H9 (cell line): ENCODE results near the gene MAP3K5. TPM values are rescaled to one million over a fixed set of nuclear protein-coding genes. Genes with fewer than 3 reads are reported as not detected.

Experiments
- DNase-seq: peaks from one replicate; pipeline ENCODE4 v3.0.0-alpha.2; 2017
- H2AFZ ChIP-seq: one replicate; pipeline ENCODE4 v1.6.1; 2013; ENCODE audit warnings: mild to moderate bottlenecking, low read length, control low read depth, moderate library complexity
- H2AK5ac ChIP-seq: 2 replicates; pipeline ENCODE4 v1.6.1; 2013; ENCODE audit warnings: low read length, control low read depth, mixed read lengths; ENCODE audit not compliant: insufficient read length
- H2BK120ac ChIP-seq: one replicate; pipeline ENCODE4 v1.6.1; 2013; ENCODE audit warnings: low read depth, mild to moderate bottlenecking, low read length, control low read depth, inconsistent platforms; ENCODE audit not compliant: poor library complexity, severe bottlenecking
- H2BK12ac ChIP-seq: 2 replicates; pipeline ENCODE4 v1.6.1; 2013; ENCODE audit warnings: low read length, control low read depth, mixed read lengths, low read depth; ENCODE audit not compliant: insufficient read length
- H2BK15ac ChIP-seq: 2 replicates; pipeline ENCODE4 v1.6.1; 2013; ENCODE audit warnings: low read depth, low read length, control low read depth
- H2BK20ac ChIP-seq: one replicate; pipeline ENCODE4 v1.6.1; 2013; ENCODE audit warnings: low read depth, mild to moderate bottlenecking, low read length, control low read depth, inconsistent platforms; ENCODE audit not compliant: poor library complexity, severe bottlenecking
- H2BK5ac ChIP-seq: 2 replicates; pipeline ENCODE4 v1.6.1; 2013; ENCODE audit warnings: low read length, control low read depth, mixed read lengths; ENCODE audit not compliant: insufficient read length
- H3K14ac ChIP-seq: 2 replicates; pipeline ENCODE4 v1.6.1; 2013; ENCODE audit warnings: low read length, control low read depth; ENCODE audit not compliant: insufficient read depth
- H3K18ac ChIP-seq: 2 replicates; pipeline ENCODE4 v1.6.1; 2013; ENCODE audit warnings: low read depth, mild to moderate bottlenecking, mixed read lengths, low read length, control low read depth; ENCODE audit not compliant: insufficient read length
- H3K23ac ChIP-seq: 2 replicates; pipeline ENCODE4 v1.6.1; 2013; ENCODE audit warnings: low read length, control low read depth, mixed read lengths, low read depth; ENCODE audit not compliant: insufficient read length
- H3K23me2 ChIP-seq: 2 replicates; pipeline ENCODE4 v1.6.1; 2013; ENCODE audit warnings: low read depth, mild to moderate bottlenecking, mixed read lengths, low read length, control low read depth; ENCODE audit not compliant: insufficient read length, poor library complexity, severe bottlenecking
- H3K27ac ChIP-seq: 2 replicates; pipeline ENCODE4 v1.5.1; 2013; ENCODE audit warnings: low read length, control low read depth, mixed read lengths, low read depth; ENCODE audit not compliant: insufficient read length
- H3K27me3 ChIP-seq: 2 replicates; pipeline ENCODE4 v1.6.1; 2013; ENCODE audit warnings: low read length, control low read depth, inconsistent platforms; ENCODE audit not compliant: insufficient read depth
- H3K4ac ChIP-seq: 2 replicates; pipeline ENCODE4 v1.6.1; 2013; ENCODE audit warnings: low read depth, mild to moderate bottlenecking, control low read depth, inconsistent platforms, low read length, moderate library complexity
- H3K4me1 ChIP-seq: 2 replicates; pipeline ENCODE4 v1.6.1; 2013; ENCODE audit warnings: low read length, control low read depth, inconsistent platforms; ENCODE audit not compliant: insufficient read depth
- H3K4me2 ChIP-seq: 2 replicates; pipeline ENCODE4 v1.6.1; 2013; ENCODE audit warnings: low read length, control low read depth, mixed read lengths; ENCODE audit not compliant: insufficient read length, insufficient read depth
- H3K56ac ChIP-seq: 2 replicates; pipeline ENCODE4 v1.6.1; 2013; ENCODE audit warnings: low read depth, mild to moderate bottlenecking, mixed read lengths, low read length, control low read depth; ENCODE audit not compliant: insufficient read length
- H3K79me1 ChIP-seq: 2 replicates; pipeline ENCODE4 v1.6.1; 2013; ENCODE audit warnings: low read depth, mild to moderate bottlenecking, moderate library complexity, low read length, control low read depth, inconsistent platforms; ENCODE audit not compliant: insufficient read depth, poor library complexity, severe bottlenecking
- H3K79me2 ChIP-seq: 2 replicates; pipeline ENCODE4 v1.6.1; 2013; ENCODE audit warnings: low read length, control low read depth, inconsistent platforms; ENCODE audit not compliant: insufficient read depth
- H3K9ac ChIP-seq: 2 replicates; pipeline ENCODE4 v1.6.1; 2013; ENCODE audit warnings: low read length, control low read depth, mixed read lengths; ENCODE audit not compliant: insufficient read length; ENCODE audit errors: extremely low read depth
- H3K9me3 ChIP-seq: one replicate; pipeline ENCODE4 v1.6.1; 2013; ENCODE audit warnings: low read depth, low read length, inconsistent platforms; ENCODE audit not compliant: control insufficient read depth
- H3T11ph ChIP-seq: one replicate; pipeline ENCODE4 v1.6.1; 2013; ENCODE audit warnings: mild to moderate bottlenecking, low read length, control low read depth, inconsistent platforms
- H4K20me1 ChIP-seq: one replicate; pipeline ENCODE4 v1.6.1; 2013; ENCODE audit not compliant: control insufficient read depth, insufficient read length, insufficient read depth
- H4K5ac ChIP-seq: 2 replicates; pipeline ENCODE4 v1.6.1; 2013; ENCODE audit warnings: low read depth, mild to moderate bottlenecking, mixed read lengths, low read length, control low read depth; ENCODE audit not compliant: insufficient read length
- H4K8ac ChIP-seq: replicated peaks from 2 replicates; pipeline ENCODE4 v1.6.1; 2013; ENCODE audit warnings: low read length, control low read depth, mixed read lengths, low read depth; ENCODE audit not compliant: insufficient read length
- H4K91ac ChIP-seq: 2 replicates; pipeline ENCODE4 v1.6.1; 2013; ENCODE audit warnings: low read depth, mild to moderate bottlenecking, moderate library complexity, mixed read lengths, low read length, control low read depth; ENCODE audit not compliant: insufficient read length
- H3K27ac Mint-ChIP-seq, 3 experiments: 2 replicates in 2 of 3; 3 replicates in 1 of 3; pipeline ENCODE4 v1.8.0; 2020 to 2021; ENCODE audit warnings: mixed read lengths in 3 of 3, mild to moderate bottlenecking in 1 of 3, moderate library complexity in 1 of 3
- H3K27me3 Mint-ChIP-seq: 2 replicates; pipeline ENCODE4 v1.8.0; 2021; ENCODE audit warnings: low read depth, mild to moderate bottlenecking, moderate library complexity, mixed read lengths
- H3K36me3 Mint-ChIP-seq, 3 experiments: 2 replicates in 2 of 3; 3 replicates in 1 of 3; pipeline ENCODE4 v1.8.0; 2020 to 2021; ENCODE audit warnings: low read depth in 3 of 3, mixed read lengths in 3 of 3; ENCODE audit not compliant: insufficient read depth in 1 of 3
- H3K4me1 Mint-ChIP-seq, 2 experiments: 2 replicates each; pipeline ENCODE4 v1.8.0; 2020; ENCODE audit warnings: mixed read lengths in 2 of 2
- H3K4me3 Mint-ChIP-seq, 2 experiments: 2 replicates in 1 of 2; 3 replicates in 1 of 2; pipeline ENCODE4 v1.8.0; 2020 to 2021; ENCODE audit warnings: mild to moderate bottlenecking in 2 of 2, mixed read lengths in 2 of 2, moderate library complexity in 1 of 2
- H3K9me3 Mint-ChIP-seq, 2 experiments: 2 replicates in 1 of 2; 3 replicates in 1 of 2; pipeline ENCODE4 v1.8.0; 2020; ENCODE audit warnings: mild to moderate bottlenecking in 2 of 2, mixed read lengths in 2 of 2, moderate library complexity in 1 of 2
- CTCF ChIP-seq: fragments of 200-600 bp; sonication (generic); conservative IDR thresholded peaks from 3 replicates; pipeline ENCODE4 v1.8.0; 2021; ENCODE audit warnings: antibody characterized with exemption, mild to moderate bottlenecking
- whole genome bisulfite sequencing: extraction: QIAGEN DNeasy Blood & Tissue Kit; methylation state at CpG from one replicate; pipeline ENCODE4 v1.1.7; 2013; ENCODE audit warnings: missing lambda C conversion rate, low lambda C conversion rate, mixed read lengths; ENCODE audit not compliant: insufficient read length; ENCODE audit errors: extremely low coverage; 5-methylcytosine and 5-hydroxymethylcytosine counted together
- total RNA-seq: library from RNA; stranded (reverse); gene quantifications from 2 replicates; pipeline ENCODE4 v1.2.1, GENCODE V29; 2021

The MAP3K5 gene
- total RNA-seq, 1 experiment from 2014 or later = 1.6 TPM

- no peak overlapping the region for H3K4me2 ChIP-seq
- no peak overlapping the region for H2BK12ac ChIP-seq
- no peak overlapping the region for H4K8ac ChIP-seq
- H3T11ph ChIP-seq = no peak overlapping the region
- no peak for TF ChIP-seq CTCF
- no peaks in the 10 kb centered on the region for H4K20me1 ChIP-seq
- H4K5ac ChIP-seq = no peak overlapping the region
- WGBS = no CpG with 5 or more reads among the region's 6 CpGs
- H3K23me2 ChIP-seq = no peaks in the 10 kb centered on the region
- Mint-ChIP-seq H3K27me3 (no peaks in the 10 kb centered on the region), H3K27ac (no peak overlapping the region; a peak in 1 of 7 replicates), H3K4me1 (peaks cover 4 to 12% of the 10 kb centered on the region in 2 experiments), H3K9me3 (no peaks in the 10 kb centered on the region), H3K36me3 (no peaks in the 10 kb centered on the region), H3K4me3 (no peak overlapping the region)
- H2AK5ac ChIP-seq = no peak overlapping the region
- H3K9me3 ChIP-seq = no peaks in the 10 kb centered on the region
- H3K4me1 ChIP-seq = no peaks in the 10 kb centered on the region
- no peak overlapping the region; the same call in 1 of the 2 replicates for H3K14ac ChIP-seq
- H3K79me2 ChIP-seq = no peaks in the 10 kb centered on the region
- H2AFZ ChIP-seq = no peak overlapping the region
- no peak overlapping the region for H3K56ac ChIP-seq
- no peak overlapping the region for H3K18ac ChIP-seq
- H3K27ac ChIP-seq = no peak overlapping the region
- H3K27me3 ChIP-seq = no peaks in the 10 kb centered on the region
- no peak overlapping the region for H2BK20ac ChIP-seq
- no peaks in the 10 kb centered on the region for H3K79me1 ChIP-seq
- H3K9ac ChIP-seq = no peak overlapping the region
- DNase-seq = no peak
- no peak overlapping the region for H2BK120ac ChIP-seq
- H3K23ac ChIP-seq = no peak overlapping the region
- H2BK15ac ChIP-seq = no peak overlapping the region
- no peak overlapping the region for H3K4ac ChIP-seq
- H2BK5ac ChIP-seq = no peak overlapping the region
- H4K91ac ChIP-seq = no peak overlapping the region
Observed at GRCh38 chr6:136745300-136745699, 47.0 kb downstream of the MAP3K5 start.
